Prostate gland (tissue), 2 donors: Measurements from ENCODE around the gene IL3. TPM values are rescaled to one million over a fixed set of nuclear protein-coding genes. Genes with fewer than 3 reads are reported as not detected.

Experiments used
- DNase-seq: peaks from one replicate; pipeline ENCODE4 v3.0.0-alpha.2; 2019; ENCODE audit warnings: low spot score
- H3K27ac ChIP-seq, 2 donors: fragments of 200-600 bp; sonication (generic); 2 replicates each; pipeline ENCODE4 v1.5.1; 2017 to 2019
- H3K27me3 ChIP-seq: fragments of 200-600 bp; sonication (generic); replicated peaks from 2 replicates; pipeline ENCODE4 v1.5.1; 2019; ENCODE audit not compliant: insufficient read depth
- H3K36me3 ChIP-seq, 2 donors: fragments of 200-600 bp; sonication (generic); 1 replicate in 1 of 2; 2 replicates in 1 of 2; pipeline versions ENCODE4 v1.5.1 to v1.8.1; 2017 to 2019
- H3K4me1 ChIP-seq: fragments of 200-600 bp; sonication (generic); replicated peaks from 2 replicates; pipeline ENCODE4 v1.5.1; 2019
- H3K4me3 ChIP-seq, 2 donors: fragments of 200-600 bp; sonication (generic); 2 replicates each; pipeline ENCODE4 v1.5.1; 2017 to 2019
- H3K9me3 ChIP-seq: fragments of 200-600 bp; sonication (generic); 2 replicates; pipeline ENCODE4 v1.5.1; 2017
- CTCF ChIP-seq, 4 experiments: fragments of 200-600 bp in 2 of 4; fragments of 450-650 bp in 2 of 4; sonication (generic) in 2 of 4; IDR thresholded peaks; 1 replicate in 3 of 4; 2 replicates in 1 of 4; pipeline ENCODE4 v1.5.1; 2016 to 2019; ENCODE audit warnings: antibody characterized with exemption in 4 of 4, mild to moderate bottlenecking in 2 of 4, moderate library complexity in 2 of 4
- POLR2A ChIP-seq: fragments of 450-650 bp; IDR thresholded peaks from one replicate; pipeline ENCODE4 v1.6.1; 2016; ENCODE audit warnings: antibody characterized with exemption, mild to moderate bottlenecking
- POLR2AphosphoS5 ChIP-seq: sonication (generic); formaldehyde crosslinking; IDR thresholded peaks from one replicate; pipeline ENCODE4 v1.6.1; 2017; ENCODE audit warnings: antibody characterized with exemption
- WGBS: methylation state at CpG from one replicate; pipeline ENCODE4 v1.1.5; 2018; 5-methylcytosine and 5-hydroxymethylcytosine counted together
- intact Hi-C: fragments of 100-400 bp; cut with DNase I; formaldehyde crosslinking; loops from one replicate; pipeline ENCODE4 v1.14.2; 2022
- total RNA-seq, 2 donors: library from RNA; depleted of rRNA; stranded (reverse); fragments of >200 nt; gene quantifications; one replicate each; pipeline ENCODE4 v1.1.0, GENCODE V29; 2016

Gene IL3
- total RNA-seq, 2 donors from 2014 or later: not detected

GRCh38 chr5:132029609-132030330, 30.7 kb upstream of the IL3 start:
- no peak for DNase-seq
- intact Hi-C loops: no loop called here
- TF ChIP-seq CTCF (IDR thresholded peaks at IDR 0.05) (no peak), POLR2A (no peak), POLR2AphosphoS5 (no peak)
- no peaks in the 10 kb centered on the region for H3K36me3 ChIP-seq
- no peaks in the 10 kb centered on the region for H3K9me3 ChIP-seq
- no peaks in the 10 kb centered on the region for H3K4me1 ChIP-seq
- WGBS: 70% methylated on average over 4 of the region's 4 CpGs
- no peak overlapping the region for H3K27ac ChIP-seq
- no peak overlapping the region for H3K4me3 ChIP-seq
- H3K27me3 ChIP-seq: no peaks in the 10 kb centered on the region

GRCh38 chr5:132030610-132031009, 29.8 kb upstream of the IL3 start:
- intact Hi-C loops: no loop called here
- no peak overlapping the region for H3K27ac ChIP-seq
- WGBS: 94% methylated on average over 2 of the region's 2 CpGs

GRCh38 chr5:132032196-132032595, 28.3 kb upstream of the IL3 start:
- Histone ChIP-seq H3K9me3 (no peaks in the 10 kb centered on the region), H3K27ac (no peak overlapping the region), H3K36me3 (no peaks in the 10 kb centered on the region), H3K27me3 (no peaks in the 10 kb centered on the region), H3K4me1 (no peaks in the 10 kb centered on the region), H3K4me3 (no peak overlapping the region)
- intact Hi-C loops: no loop called here
- TF ChIP-seq CTCF (IDR thresholded peaks at IDR 0.05): no peak
- TF ChIP-seq POLR2A: no peak
- TF ChIP-seq POLR2AphosphoS5: no peak
- DNase-seq: no peak

More at GRCh38 chr5:132030610-132031009, 29.8 kb upstream of the IL3 start:
- no peak for DNase-seq
- Histone ChIP-seq H3K36me3 (no peaks in the 10 kb centered on the region), H3K4me3 (no peak overlapping the region), H3K27me3 (no peaks in the 10 kb centered on the region), H3K4me1 (no peaks in the 10 kb centered on the region), H3K9me3 (no peaks in the 10 kb centered on the region)
- TF ChIP-seq POLR2AphosphoS5 (no peak), CTCF (IDR thresholded peaks at IDR 0.05) (no peak), POLR2A (no peak)

GRCh38 chr5:132033122-132033521, 27.3 kb upstream of the IL3 start:
- 82% methylated on average over 4 of the region's 4 CpGs for WGBS
- intact Hi-C loops: no loop called here
- no peak for DNase-seq

More at GRCh38 chr5:132033122-132033521, 27.3 kb upstream of the IL3 start:
- no peaks in the 10 kb centered on the region for H3K4me1 ChIP-seq
- H3K9me3 ChIP-seq: no peaks in the 10 kb centered on the region
- TF ChIP-seq CTCF (IDR thresholded peaks at IDR 0.05): no peak
- no peak for TF ChIP-seq POLR2A
- no peak for TF ChIP-seq POLR2AphosphoS5
- no peak overlapping the region for H3K4me3 ChIP-seq
- H3K27ac ChIP-seq: no peak overlapping the region
- no peaks in the 10 kb centered on the region for H3K27me3 ChIP-seq
- H3K36me3 ChIP-seq: no peaks in the 10 kb centered on the region
